Subcutaneous adipose tissue (tissue), 4 donors: ENCODE results near the gene PLCB2. TPM values are rescaled to one million over a fixed set of nuclear protein-coding genes. Genes with fewer than 3 reads are reported as not detected.

Experiments used
- total RNA-seq, 4 donors: library from RNA; depleted of rRNA; stranded (reverse); fragments of >200 nt; gene quantifications; one replicate each; pipeline ENCODE4 v1.1.0, GENCODE V29; 2016
- TF ChIP-seq, protein P1 (sequence below): fragments of 450-650 bp; IDR thresholded peaks from one replicate; pipeline ENCODE4 v1.5.1; 2016; ENCODE audit warnings: low read depth, mild to moderate bottlenecking, control low read depth, antibody characterized with exemption, moderate library complexity

Gene PLCB2
- total RNA-seq, 4 donors from 2014 or later = 13.8 to 69.7 (median 20.2) TPM

- TF ChIP-seq, protein P1, sequence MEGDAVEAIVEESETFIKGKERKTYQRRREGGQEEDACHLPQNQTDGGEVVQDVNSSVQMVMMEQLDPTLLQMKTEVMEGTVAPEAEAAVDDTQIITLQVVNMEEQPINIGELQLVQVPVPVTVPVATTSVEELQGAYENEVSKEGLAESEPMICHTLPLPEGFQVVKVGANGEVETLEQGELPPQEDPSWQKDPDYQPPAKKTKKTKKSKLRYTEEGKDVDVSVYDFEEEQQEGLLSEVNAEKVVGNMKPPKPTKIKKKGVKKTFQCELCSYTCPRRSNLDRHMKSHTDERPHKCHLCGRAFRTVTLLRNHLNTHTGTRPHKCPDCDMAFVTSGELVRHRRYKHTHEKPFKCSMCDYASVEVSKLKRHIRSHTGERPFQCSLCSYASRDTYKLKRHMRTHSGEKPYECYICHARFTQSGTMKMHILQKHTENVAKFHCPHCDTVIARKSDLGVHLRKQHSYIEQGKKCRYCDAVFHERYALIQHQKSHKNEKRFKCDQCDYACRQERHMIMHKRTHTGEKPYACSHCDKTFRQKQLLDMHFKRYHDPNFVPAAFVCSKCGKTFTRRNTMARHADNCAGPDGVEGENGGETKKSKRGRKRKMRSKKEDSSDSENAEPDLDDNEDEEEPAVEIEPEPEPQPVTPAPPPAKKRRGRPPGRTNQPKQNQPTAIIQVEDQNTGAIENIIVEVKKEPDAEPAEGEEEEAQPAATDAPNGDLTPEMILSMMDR = no peak
Observed at GRCh38 chr15:40244961-40245523, 62.7 kb downstream of the PLCB2 start.

- TF ChIP-seq, protein P1 = no peak
Observed at GRCh38 chr15:40243126-40243810, 64.5 kb downstream of the PLCB2 start.

DNA sequence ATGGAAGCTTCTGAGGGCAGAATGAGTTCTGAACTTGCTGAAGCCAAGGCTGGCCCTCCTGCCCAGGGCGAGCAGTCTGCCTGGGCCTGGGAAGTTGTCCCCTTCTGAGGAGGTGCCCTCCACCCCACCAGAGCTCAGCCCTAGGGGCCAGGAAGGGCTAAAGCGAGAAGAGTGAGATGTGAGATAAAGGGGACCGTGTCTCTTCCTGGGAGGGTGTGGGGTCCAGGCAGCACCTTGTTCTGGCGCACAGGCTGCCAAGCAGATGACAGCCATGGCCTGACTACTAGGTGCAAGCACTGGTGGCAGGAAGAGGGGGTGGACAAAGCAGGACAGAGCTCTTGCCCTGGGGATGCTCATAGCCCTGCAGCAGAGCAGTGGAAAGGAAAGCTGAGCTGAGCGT, 65.1 kb downstream of the PLCB2 start:
- TF ChIP-seq, protein P1 = no peak

DNA sequence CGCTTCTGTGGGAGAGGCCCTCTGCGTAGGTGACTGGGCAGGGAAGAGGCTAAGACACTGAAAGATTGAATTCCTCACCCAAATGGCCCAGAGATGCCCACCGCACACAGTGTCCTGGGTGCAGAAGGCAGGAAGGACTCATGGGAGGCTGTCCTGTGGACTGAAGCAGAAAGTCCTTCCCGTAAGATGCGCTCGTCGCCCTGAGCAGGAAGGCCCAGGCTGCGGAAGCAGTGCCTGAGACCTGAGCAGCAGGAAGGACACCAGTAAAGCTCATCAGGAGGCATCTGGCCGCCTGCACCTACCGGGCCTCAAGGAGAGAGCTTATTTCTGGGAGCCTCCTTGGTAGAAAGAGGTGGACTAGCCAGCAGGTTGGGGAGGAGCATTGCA, 65.5 kb downstream of the PLCB2 start:
- TF ChIP-seq, protein P1 = no peak

DNA sequence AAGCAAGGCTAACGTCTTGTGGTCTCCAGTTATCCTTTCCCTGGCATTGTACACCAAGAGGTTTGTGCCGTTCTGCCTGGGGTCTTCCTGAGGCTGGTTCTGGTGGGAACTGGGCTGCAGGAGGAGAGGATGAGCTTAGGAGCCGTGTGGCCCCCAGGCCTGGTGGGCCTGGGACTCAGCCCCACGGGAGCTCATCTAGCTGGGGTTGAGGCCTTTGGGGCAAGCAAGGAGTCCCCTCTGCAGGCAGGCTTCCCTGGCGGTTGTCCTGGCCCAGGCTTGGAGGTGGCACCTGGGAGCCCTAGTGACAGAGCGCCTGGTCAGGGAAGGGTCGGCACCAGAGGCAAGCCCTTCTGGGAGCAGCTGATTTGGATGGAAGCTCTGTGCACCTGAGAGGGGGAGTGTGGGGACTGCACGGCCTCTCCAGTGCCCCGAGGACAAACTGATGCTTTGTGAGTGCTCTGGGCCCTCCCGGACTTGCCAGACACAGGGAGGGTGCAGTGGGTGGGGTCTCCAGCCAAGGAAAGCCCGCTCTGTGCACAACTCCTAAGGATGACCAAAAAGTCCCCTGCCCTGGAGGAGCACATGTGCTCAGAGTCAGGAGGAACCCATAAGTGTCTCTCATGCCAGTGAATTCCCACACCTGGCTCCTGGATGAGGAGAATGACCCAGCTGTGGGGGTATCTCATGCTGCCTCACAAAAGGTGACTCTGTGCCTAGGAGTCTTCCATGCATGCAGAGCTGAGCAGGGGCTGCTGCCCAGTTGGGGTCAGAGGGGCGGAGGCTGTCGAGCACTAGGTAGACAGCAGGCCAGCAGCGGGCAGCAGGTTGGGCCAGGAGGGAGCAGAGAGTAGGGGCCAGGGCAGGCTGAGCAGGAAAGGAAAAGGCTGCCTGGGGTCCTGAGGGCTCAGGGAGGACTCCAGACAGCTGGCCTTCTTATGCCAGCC, 66.2 kb downstream of the PLCB2 start:
- TF ChIP-seq, protein P1 = no peak

DNA sequence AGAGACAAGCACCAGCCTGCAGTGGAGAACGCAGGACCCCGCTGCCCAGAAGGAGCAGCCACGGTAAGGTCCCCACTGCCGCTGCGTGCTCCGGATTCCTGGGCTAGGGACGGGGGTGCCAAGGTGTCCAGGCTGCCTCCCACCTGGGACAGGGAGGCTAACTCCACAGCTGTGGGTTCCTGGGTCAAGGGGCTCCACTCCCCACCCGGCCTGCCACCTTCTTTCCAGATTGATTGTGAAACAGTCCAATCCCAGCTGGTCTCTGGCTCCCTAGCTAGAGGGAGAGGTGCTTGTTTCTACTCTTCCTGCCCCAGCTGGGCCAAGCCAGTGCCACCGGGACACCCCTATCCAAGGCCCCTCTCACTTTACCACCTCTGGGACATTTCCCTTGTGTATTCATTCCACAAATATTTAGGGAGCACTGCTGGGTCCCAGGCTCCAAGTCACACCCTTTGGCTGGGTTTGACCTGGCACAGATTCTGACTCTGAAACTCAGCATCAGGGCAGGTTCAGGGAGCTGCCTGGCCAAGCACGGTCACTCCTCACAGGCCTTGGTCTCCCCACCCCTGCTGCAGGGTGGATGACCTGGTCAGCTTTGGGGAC, 67.0 kb downstream of the PLCB2 start:
- TF ChIP-seq, protein P1 = no peak
